VCaP (cell line): ENCODE measurements around the gene PFDN6.
"Not testable (repeated sequence)": the region's sequence is repeated elsewhere in the genome, so short reads cannot be mapped to it uniquely, and the experiment has no call there.

Experiments
- H3K27ac ChIP-seq: fragments of 450-650 bp; 2 replicates; pipeline ENCODE4 v1.5.1; 2017
- CTCF ChIP-seq: fragments of 450-650 bp; conservative IDR thresholded peaks from 2 replicates; pipeline ENCODE4 v1.5.1; 2017; ENCODE audit warnings: mild to moderate bottlenecking, moderate library complexity

Gene PFDN6

GRCh38 chr6:33249732-33250630, 39.4 kb upstream of the PFDN6 start:
- H3K27ac ChIP-seq: peak overlapping the region; percentile 98
- TF ChIP-seq CTCF: no peak

- H3K27ac ChIP-seq: peak overlapping the region; percentile 98
- no peak for TF ChIP-seq CTCF
Observed at GRCh38 chr6:33250731-33251130, 38.7 kb upstream of the PFDN6 start.

- TF ChIP-seq CTCF: no peak
- H3K27ac ChIP-seq: peak overlapping the region; percentile 98; the same call in 1 of the 2 replicates
Observed at GRCh38 chr6:33251395-33252012, 37.9 kb upstream of the PFDN6 start.

- H3K27ac ChIP-seq: no peak overlapping the region
- TF ChIP-seq CTCF: no peak
Observed at GRCh38 chr6:33252759-33253158, 36.6 kb upstream of the PFDN6 start.

GRCh38 chr6:33254591-33254990, 34.8 kb upstream of the PFDN6 start:
- H3K27ac ChIP-seq: no peak overlapping the region
- TF ChIP-seq CTCF: no peak

GRCh38 chr6:33259032-33259431, 30.4 kb upstream of the PFDN6 start:
- TF ChIP-seq CTCF: no peak

GRCh38 chr6:33262490-33262889, 26.9 kb upstream of the PFDN6 start:
- H3K27ac ChIP-seq: not testable (repeated sequence)

More at GRCh38 chr6:33259032-33259431, 30.4 kb upstream of the PFDN6 start:
- H3K27ac ChIP-seq: no peak overlapping the region

GRCh38 chr6:33264015-33264414, 25.4 kb upstream of the PFDN6 start:
- no peak overlapping the region for H3K27ac ChIP-seq
- TF ChIP-seq CTCF: no peak
